ENCODE measurements around the gene FOXA3.

FOXA3 gene

DNA sequence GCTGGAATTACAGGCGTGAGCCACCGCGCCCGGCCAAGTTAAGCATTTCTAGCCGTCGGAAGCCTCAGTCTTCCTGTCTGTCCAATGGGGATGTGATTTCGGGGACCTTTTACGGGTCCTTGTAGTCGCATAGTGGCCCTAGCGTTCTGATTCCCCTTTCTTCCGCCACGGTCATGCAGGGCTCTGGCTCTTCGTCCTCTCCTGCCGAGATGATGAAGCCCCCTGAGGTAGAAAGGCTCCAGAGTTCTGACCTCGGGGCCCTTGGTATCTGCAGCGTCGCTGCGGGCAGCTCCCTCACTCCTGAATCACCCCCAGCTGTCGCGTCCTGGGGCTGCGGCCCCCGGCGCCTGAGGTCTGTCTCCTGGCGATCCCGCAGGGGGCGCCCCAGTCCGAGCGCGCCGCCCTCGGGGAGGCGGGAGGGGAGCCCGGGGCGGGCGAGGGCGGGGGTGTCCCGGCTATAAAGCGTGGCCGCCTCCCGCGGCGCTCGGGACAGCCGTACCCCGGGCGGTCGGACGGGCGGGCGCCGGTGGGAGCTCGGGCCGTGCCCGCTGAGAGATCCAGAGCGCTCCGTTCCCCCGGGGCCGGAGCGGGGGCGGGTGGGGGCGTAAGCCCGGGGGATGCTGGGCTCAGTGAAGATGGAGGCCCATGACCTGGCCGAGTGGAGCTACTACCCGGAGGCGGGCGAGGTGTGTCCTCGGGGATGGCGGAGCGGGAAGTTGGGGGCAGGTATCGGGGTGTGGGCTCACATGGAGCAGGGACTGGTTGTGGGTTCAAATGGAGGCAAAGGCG lies at the start of gene FOXA3:
FOXA3 (plus strand) TSS at position 487 of the 789 bp plus-strand sequence; CDS start at position 618, 131 bp downstream.
- DNase-seq = peak; percentile 92

DNA sequence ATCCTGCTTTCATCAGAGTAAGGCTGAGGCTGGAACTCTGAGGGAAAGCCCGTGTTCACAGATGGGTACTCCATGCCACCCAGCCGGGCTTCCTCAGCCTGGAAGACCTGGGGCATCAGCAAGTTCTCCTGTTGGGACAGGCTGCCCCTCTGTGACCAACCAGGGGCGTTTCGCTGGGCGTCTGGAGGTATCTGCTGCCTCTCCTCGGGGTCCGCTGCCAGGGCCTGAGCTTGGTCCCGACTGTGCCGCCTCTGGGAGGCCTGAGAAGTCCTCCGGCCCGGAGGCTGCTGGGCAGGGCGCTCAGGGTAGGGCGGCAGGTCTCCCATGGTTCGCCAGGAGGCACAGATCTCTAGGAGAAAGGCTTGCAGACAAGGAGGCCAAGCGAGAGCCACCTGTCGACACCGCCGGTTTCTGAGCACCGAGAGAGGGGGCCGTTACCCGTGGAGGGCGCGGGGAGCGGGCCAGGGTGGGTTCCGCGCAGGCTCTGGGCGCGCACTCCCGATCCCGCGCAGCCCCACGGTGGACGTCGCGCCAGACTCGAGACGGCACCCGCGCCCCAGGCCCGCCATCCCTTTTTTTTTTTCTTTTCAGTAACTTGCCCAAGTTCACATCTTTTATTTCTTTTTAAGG lies 49.2 kb upstream of the FOXA3 start, which contains the start of gene RSPH6A:
RSPH6A (minus strand) TSS at position 458 of the 630 bp plus-strand sequence; CDS start at position 326, 132 bp downstream.
- no peak for DNase-seq

DNA sequence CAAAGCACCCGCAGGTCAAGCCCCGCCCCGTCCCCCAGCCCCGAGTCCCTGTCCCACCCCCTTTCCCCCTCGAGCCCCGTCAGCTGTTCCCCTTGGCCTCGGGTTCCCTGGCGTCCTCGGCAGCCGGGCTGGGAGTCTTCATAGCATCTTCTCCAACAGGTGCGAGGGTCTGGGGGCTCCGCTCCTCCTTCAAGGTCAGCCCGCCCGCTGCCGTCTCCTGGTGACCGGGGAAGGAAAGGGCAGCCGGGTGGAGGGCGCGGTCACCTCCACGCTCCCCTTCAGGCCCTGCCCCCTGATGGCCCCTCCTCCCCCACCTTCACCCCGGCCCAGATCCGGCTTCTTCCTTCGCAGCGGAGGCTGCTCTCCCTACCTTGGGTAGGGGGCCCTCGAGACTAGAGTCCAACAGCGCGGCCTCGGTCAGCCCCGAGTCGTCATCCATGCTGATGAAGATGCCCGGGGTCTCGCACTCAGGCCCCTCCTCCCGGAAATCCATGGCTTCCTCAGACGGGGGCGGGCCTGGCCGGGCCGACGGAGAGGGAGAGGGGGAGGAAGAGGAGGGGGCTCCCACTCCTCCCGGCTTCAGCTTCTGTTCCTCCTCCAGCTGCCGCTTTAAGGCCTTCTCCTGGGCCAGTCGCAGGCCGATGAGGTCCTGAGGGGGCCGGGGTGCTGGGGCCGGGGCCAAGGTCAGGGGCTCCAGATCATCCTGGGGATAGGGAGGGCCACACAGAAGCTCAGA lies 48.5 kb upstream of the FOXA3 start:
- DNase-seq = no peak

DNA sequence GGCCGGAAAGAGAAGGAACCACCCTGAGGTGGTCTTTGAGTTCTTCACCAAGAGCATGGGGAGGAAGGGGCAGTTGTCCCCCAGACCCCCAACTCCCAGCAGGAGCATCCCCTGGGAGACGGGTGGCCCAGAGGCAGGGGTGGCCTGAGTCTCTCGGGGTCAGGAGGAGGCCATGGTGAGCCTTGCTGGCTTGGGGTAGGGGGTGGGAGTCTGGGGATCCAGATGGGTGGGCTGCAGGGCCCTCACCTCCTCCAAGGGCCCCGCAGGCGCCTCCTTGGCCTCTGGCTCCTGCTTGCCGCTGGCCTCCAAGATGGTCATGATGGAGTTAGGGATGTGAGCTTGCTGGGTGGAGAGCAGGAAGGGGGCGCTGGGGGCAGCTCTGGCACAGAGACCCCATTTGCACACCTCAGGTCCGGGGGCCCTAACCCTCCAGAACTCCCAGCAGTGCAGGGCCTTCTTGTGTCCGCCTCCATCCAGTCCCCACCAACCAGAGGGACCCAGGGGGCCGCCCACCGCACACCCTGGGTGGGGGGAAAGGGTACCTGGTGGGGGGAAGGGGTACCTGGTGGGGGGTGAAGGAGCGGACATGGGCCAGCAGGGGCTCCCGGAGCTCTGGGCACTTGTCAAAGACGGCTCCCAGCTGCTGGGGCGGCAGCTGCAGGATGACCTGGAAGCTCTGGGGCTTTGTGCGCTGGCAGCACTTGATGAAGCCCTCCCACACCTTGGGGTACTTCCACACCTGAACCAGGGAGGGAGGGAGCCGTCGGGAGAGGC lies 47.7 kb upstream of the FOXA3 start:
- DNase-seq = peak; percentile 45

DNA sequence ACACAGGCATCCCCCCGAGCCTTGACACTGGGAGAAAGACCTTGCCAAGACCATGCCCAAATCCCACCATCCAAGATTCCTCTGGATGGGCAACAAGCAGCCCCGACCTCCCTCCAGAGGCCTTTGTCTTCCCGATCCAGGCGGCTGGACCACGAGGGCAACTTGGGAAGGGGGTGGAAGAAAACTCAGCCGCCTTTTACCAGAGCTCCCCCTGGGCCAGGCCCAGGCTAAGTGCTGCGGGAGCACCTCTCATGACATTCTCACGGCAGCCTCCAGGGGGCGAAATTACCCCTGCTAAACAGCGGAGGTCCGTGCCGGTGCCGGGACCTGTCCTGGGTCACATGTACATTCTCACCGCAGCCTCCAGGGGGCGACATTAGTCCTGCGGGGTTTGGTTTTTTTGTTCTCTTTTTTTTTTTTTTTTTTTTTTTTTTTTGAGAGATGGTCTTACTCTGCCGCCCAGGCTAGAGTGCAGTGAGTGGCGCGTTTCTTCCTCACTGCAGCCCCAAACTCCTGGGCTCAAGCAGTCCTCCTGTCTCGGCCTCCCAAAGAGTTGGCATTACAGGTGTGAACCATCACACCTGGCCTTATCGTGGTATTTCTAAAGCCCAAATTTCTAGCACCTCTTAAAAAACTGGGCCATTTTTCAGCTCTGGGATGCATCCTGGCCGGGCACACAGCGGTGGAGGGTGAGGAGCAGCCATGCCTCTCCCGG lies 47.0 kb upstream of the FOXA3 start:
- peak; percentile 97 for DNase-seq

DNA sequence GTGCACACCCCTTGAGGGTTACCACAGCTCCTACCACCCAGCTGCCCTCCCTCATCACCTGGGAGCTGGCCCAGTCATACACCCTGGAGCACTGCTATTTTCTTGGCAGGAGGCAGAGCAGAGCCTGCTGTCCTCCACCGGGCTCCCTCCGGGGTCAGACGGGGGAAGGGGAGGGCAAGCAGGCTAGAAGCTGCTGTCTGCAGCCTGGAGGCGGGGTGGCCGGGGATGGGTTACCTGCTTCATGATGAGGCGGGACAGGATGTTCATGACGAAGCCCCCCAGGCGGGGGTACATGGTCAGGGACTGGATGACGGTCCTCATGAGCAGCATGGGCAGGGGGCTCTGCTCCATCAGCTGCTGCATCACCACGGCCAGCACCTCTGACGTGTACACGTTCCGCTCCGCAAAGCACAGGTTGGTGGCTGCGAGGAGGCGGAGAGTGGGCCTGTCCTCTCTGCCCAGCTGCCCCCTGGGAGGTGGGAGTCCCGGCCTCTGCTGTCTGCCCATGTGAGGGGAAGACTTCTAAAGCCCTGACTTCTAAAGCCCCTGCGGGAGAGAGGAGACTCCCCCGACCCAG lies 46.3 kb upstream of the FOXA3 start:
- DNase-seq = peak; percentile 82

DNA sequence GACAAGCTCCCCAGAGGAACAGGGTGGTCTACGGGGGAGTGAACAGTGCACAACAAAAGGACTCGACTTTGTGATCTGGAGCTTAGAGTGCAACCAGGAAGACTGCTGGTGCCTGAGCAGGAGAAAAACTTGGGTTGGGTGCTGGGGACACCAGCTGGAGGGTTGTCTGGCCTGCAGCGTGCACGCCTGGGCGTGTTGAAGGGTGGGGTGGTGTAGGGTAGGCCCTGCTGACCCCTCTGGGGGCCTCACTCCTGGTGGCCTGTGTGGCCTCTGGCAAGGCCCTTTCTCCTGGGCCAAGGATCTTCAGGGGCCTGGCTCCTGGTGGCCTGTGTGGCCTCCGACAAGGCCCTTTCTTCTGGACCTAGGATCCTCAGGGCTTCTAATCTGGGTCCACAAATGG lies 44.4 kb upstream of the FOXA3 start:
- no peak for DNase-seq

DNA sequence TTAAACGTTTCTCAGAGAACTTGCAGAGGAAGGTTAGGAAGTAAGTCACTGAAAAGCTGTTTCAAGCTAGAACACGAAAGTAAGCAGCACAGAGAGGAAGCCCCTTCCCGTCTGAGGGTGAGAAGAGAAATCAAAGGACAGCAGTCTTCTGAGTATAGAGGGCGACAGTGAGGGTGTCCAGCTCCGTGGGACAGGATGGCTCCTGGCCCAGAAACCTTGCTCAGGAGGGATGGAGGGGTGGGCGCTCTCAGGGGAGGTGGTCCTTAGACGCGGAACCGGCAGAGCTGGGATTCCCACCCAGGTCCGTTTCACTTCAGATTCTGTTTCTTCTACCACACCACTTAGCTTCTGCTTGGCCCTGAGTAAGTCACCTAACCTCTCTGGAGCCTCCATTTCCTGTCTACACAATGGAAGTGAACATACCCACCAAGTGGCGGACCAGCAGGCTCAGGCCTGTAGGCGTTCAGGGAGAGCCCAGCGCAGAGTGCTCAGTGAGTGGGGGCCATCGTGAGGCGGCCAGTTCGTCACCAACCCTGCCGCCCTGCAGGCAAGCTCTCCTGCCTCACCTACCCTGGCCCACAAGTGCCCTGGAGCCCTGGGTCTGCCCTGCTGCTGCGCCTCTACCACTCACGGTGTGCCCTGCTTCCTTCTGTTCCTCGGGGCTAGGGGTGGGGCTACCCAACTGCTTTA lies 43.6 kb upstream of the FOXA3 start:
- DNase-seq = no peak

DNA sequence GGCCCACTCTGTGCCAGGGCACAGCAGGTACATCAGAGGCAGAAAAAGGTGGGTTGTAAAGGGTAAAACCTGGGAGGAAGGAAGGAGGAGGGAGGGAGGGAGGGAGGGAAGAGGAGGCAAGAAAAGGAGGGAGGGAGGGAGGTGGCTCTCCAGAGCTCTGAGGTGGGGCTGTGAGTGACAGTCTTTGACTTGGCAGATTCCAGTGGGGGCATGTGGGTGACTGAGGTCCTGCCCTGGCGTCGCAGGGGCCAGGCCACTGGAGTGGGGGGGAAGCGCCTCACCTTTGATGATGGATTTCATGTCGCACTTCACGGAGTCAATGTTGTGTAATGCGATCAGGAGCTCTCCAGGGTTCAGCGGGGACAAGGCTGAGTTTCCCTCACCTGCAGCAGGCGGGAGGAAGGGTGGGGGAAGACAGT lies 43.0 kb upstream of the FOXA3 start:
- no peak for DNase-seq

DNA sequence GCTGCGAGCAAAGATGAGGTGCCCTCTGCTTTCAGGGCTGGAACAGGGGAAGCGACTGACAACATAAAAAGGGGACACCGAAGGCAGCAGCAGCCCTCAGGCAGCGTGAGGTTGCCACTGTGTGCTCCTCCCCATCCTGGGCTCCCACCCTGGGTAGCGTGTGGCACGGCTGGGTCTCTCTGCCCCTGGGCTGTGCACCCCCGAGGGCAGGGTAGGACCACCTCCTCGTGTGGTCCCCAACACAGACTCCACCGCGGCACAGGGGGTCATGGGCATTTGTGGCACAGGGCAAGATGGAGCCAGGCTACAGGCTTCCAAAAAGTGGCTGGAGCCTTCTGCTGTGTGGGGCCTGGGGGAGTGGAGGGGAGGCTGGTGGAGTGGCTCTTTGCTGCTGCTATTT lies 42.6 kb upstream of the FOXA3 start:
- no peak for DNase-seq

DNA sequence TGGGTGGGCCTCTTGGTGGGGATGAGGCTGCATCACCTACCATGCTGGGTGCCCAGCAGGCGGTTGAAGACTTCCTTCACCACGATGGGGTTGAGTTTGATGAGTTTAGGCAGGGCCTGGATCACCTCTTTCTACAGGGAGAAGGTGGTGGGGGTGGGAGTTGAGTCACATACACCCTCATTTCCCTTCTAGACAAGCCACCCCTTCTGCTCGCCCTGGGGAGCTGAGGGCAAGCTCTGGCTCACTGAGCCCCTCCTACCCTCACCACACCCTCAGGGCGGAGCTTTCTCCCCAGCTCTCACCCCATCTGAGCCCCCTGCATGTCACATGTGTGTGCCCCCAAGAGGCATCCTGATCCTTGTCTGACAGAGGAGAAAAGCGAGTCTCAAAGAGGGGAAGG lies 41.4 kb upstream of the FOXA3 start:
- DNase-seq = no peak

DNA sequence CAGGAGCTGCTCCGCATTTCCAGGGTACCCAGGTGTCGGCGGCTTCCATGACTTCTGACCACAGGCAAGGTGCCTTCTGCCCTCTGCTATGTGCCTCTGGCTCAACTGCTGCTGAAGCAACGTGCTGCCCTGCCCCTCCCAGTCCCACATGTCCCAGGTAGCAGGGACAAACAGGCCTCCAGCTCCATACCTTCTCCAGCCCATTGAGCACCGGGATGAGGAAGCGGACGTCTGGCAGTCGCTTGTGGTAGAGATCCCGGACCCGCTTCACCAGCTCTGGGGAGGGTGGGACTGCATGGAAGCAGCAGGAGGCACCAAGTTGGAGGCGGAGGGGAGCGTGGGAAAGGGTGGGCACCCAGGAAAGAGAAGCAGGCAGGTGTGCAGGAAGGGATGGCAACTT lies 40.9 kb upstream of the FOXA3 start:
- no peak for DNase-seq

DNA sequence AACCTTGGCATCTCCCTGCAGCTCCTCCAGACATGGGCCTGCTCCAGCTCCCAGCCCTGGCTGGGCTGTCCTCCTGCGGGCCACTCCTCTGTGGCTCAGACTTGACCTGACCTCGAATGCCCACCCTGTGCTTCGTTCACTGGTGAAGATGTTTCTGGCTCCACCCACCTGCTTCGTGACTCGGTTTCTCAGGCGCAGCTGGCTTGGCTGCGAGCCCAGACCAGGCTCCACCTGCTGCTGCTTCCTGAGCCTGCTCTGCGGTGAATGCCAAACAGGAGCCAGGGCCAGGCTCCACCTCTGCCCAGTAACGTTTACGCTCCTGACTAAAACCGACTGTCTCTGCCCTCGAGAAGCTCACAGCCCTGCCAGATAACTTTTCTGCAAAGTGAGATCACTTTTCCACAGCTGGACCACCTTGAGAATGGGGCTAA lies 40.1 kb upstream of the FOXA3 start:
- DNase-seq = peak; percentile 69

DNA sequence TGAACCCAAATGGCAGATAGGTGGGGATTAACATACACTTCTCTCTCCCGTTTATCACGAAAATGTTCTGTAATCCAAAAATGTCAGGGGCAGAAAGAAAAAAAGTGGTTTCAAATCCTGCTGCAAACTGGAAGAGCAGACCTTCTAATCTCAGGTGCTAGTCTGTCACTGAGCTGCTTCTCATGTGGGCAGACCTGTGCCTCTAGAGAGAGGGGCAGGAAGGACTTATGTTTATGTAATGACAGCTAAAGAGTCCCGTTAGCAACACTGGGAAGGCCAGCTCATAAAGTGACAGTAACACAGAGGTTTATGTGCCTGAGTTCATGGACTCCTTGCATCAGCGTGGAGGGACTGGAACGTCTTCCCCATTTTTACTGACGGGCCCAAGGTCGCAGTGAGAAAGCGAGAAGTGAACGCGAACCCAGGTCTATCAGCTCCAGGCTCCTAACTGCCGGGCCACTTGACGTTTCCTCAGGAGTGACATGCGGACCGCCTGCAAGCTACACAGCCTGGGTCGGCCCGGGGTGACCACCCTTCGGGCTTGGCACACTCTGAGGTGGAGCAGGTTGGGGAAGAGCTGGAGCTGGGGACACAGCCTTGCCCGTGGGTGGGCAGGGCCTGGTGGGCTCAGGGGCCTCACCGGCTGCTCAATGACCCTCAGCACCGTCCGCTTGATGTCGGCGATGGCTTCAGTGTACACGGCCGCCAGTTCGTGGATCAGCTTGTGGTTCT lies 39.4 kb upstream of the FOXA3 start:
- DNase-seq = peak; percentile 53

DNA sequence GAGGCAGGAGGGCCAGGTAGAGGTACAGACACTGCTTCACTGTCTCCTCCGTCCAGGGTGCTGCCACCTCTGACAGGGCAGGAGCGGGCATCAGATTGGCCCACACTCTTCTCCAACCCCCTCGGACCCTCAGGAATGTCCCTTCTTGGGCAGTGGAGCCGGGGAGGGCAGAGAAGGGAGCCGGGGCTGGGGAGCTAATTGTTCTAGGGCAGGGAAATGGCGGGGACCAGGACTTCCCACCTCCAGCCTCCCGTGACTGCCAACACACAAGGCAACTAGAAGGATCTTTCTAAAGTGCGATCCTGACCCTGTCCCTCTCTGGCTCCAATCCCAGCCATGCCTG lies 38.9 kb upstream of the FOXA3 start:
- DNase-seq = no peak

DNA sequence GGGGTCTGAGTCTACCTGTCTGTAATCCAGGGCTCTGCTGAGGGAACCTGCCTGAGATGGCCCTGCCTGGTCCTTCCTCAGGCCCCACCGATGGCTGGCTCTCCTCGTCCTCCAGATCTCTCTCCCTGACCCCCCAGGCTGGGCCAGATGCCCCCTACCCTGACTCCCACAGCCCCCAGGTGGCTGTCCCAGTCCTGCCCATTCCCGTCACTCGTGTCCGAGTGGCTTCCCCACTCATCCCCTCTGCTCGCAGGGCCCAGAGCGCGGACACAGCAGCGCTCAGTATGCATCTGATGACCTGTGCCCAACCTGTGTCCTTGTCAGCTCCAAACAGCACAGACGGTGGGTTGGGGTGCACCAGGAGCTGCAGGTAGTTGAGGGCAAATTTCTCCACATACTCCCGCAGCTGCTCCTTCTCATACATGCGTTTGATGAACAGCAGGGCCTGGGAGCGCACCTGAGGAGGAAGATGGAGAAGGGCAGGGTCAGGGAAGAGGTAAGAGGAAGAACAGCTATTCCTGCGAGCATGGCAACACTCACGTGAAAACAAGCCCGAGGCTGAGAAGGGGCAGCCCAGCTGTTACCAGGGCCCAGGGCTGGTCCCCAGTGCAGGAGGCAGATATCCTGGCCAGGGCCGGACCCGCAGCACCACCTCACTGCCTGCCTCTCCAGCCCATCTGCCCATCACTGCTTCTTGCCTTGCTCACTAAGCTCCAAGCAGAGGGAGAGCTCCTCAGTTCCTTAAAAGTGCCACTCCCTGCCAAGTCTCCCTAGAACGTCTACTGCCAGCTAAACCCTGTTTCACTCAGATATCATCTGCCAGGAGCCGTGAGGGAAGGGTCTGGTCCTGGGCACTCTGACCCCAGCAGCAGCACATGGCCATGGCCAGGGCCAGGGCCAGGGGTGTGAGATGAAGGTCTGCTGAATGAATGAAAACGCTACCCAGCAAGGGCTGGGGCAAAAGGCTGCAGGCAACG lies 37.9 kb upstream of the FOXA3 start:
- DNase-seq = no peak

DNA sequence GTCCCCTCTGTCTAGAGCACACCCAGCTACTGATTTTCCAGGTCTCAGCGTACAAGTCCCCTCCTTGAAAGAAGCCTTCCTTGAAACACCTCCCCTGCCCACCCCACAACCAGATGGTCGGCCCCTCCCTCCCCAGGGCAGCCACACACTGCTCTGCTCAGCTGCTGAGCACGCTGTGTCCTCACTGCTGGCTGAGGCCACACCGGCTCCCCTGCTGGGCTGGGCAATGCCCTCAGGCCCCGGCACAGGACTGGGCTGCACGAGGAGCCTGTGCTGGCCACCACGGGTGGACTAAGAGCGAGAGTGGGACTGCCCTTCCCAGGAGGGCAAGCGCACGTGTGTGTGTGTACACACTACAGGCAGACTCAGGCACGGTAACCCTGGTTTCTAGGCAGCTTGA lies 37.2 kb upstream of the FOXA3 start:
- no peak for DNase-seq

DNA sequence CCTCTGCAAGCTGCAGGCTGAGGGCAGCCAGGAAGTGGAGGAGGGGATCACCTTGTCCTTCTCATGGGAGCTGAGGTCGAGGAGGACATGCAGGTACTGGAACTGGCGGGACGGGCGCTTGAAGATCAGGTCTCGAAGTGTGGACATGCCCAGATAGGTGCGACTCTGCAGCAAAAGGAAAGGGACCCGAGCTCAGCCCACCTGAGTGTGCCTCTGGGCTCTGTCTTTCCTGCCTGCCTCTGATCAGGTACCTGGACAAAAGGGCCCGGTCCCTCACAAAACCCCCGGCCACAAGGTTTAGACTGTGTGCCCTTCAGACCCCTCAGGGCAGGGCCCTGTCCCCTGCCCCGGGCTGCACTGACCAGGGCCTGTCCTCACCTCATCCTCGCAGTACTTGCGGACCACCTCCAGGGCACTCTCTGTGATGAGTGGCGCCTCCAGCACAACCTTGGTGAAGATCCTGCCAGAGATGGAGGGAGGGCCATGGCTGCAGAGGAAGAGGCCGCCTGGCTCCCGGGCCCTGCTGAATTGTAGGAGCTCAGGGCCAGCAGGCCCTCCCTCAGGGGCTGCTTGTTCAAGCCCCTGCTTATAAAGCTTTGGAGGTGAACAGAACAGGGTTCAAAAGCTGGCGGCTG lies 36.5 kb upstream of the FOXA3 start:
- no peak for DNase-seq

DNA sequence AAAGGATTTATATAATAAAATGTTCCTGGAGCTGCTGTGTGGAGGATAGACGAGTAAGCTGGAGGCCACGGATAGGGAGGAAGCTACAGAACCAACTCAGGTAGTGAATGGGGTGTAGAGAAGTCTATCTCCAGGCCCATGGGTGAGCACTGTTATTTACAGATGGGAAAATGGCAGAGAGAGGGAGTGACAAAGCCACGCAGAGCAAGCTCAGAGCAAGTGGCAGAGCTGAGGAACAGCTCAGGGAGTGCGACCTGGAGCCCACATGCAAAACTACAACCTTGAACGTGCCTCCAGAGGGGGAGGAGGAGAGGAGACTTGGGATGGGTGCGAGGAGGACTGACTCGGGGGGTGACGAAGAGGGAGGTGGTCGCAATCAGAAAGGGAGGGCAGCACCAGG lies 35.6 kb upstream of the FOXA3 start:
- no peak for DNase-seq

All from DMS53 (cell line).